ENCODE results near the gene PEX16. TPM values are rescaled to one million over a fixed set of nuclear protein-coding genes. Genes with fewer than 3 reads are reported as not detected.

The PEX16 gene
- total and polyA plus RNA-seq, 2 of the 13 experiments (the other 11 are each of a cell fraction or from before 2014, with no cell fraction given): 12.5 to 21.8 TPM

DNA sequence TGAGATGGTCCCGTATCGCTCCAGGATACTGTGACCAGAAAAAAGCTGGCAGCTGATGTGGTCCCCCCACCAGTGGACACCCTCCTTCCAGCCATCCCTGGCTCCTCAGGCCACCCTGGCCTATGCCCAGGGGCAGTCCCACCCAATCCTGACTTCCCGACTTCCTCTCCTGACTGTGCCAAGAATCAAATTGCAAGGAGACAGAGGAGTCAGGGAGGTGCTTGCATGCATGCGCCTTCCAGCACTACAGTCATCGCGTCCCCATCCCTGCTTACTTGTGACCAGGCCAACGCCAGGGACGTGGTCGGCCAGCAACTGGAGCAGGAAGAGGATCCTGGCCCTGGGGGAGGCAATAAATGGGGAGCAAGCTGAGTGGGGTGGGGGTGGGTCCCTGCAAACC is 7.1 kb downstream of the PEX16 start:
- intact Hi-C loops (cut with micrococcal nuclease; ENCODE audit: unreplicated experiment): no loop called here
- no peak overlapping the region for H2AFZ ChIP-seq (ENCODE audit: low read length)
- DNase-seq (ENCODE audit: low spot score) (no peak), ATAC-seq (no peak), FAIRE-seq (no peak)
- no peak overlapping the region for H3K27ac ChIP-seq (ENCODE audit: extremely low read length, insufficient read depth, low read length)
- no peaks in the 10 kb centered on the region for H3K4me1 ChIP-seq (ENCODE audit: insufficient read depth, low read length)
- in situ Hi-C loops (cut with HindIII; ENCODE audit: extremely low pct_ligation_motif_present, low pct_unique_long_range_greater_than_20kb): no loop called here
- ChIA-PET CTCF (ENCODE audit: low intra/inter-chr PET ratio, low total read pairs) (no interaction called here), POLR2A (no interaction called here)
- no peaks in the 10 kb centered on the region for H3K9me3 ChIP-seq (ENCODE audit: low read length)
- 100% methylated on average over 2 of the region's 9 CpGs for WGBS (ENCODE audit: low lambda C conversion rate)
- no peaks in the 10 kb centered on the region for H3K27me3 ChIP-seq (ENCODE audit: control insufficient read depth in 1 of 2, insufficient read depth in 2 of 2, low read length in 2 of 2)
- H3K9ac ChIP-seq (ENCODE audit: insufficient read depth, low read depth, low read length): no peak overlapping the region
- no peak overlapping the region for H3K4me3 ChIP-seq (replicated peaks in 1 of 3; ENCODE audit: insufficient read depth in 1 of 3, low read depth in 2 of 3, low read length in 3 of 3)
- H3K79me2 ChIP-seq (ENCODE audit: insufficient read depth, low read length): no peaks in the 10 kb centered on the region
- H3K4me2 ChIP-seq (ENCODE audit: low read depth, low read length): no peak overlapping the region
- peaks cover 11 to 23% of the 10 kb centered on the region in 2 experiments; a peak in 3 of 5 replicates for H3K36me3 ChIP-seq (replicated peaks in 1 of 2; ENCODE audit: control insufficient read depth in 1 of 2, insufficient read depth in 2 of 2, low read length in 2 of 2)
- no peaks in the 10 kb centered on the region for H4K20me1 ChIP-seq (ENCODE audit: insufficient read depth, low read length)
- BruUV-seq (replicated peaks): no TSS peak
- TF ChIP-seq ZNF749 (CRISPR knock-in tag; IDR thresholded peaks at IDR 0.05; ENCODE audit: borderline replicate concordance) (no peak), ZNF547 (CRISPR knock-in tag; IDR thresholded peaks at IDR 0.05) (no peak), SMAD1 (CRISPR knock-in tag; IDR thresholded peaks at IDR 0.05; ENCODE audit: borderline replicate concordance, low read depth) (no peak), ZNF720 (CRISPR knock-in tag; IDR thresholded peaks at IDR 0.05) (no peak), HOXA5 (CRISPR knock-in tag; IDR thresholded peaks at IDR 0.05) (no peak), ARID5B (CRISPR knock-in tag; IDR thresholded peaks at IDR 0.05) (no peak), MIXL1 (CRISPR knock-in tag; IDR thresholded peaks at IDR 0.05) (no peak), ZNF850 (CRISPR knock-in tag; conservative IDR thresholded peaks at IDR 0.05) (no peak)
- TF ChIP-seq, protein P1, sequence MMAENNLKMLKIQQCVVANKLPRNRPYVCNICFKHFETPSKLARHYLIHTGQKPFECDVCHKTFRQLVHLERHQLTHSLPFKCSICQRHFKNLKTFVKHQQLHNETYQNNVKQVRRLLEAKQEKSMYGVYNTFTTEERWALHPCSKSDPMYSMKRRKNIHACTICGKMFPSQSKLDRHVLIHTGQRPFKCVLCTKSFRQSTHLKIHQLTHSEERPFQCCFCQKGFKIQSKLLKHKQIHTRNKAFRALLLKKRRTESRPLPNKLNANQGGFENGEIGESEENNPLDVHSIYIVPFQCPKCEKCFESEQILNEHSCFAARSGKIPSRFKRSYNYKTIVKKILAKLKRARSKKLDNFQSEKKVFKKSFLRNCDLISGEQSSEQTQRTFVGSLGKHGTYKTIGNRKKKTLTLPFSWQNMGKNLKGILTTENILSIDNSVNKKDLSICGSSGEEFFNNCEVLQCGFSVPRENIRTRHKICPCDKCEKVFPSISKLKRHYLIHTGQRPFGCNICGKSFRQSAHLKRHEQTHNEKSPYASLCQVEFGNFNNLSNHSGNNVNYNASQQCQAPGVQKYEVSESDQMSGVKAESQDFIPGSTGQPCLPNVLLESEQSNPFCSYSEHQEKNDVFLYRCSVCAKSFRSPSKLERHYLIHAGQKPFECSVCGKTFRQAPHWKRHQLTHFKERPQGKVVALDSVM (CRISPR knock-in tag; IDR thresholded peaks at IDR 0.05): no peak
- TF ChIP-seq, protein P2, sequence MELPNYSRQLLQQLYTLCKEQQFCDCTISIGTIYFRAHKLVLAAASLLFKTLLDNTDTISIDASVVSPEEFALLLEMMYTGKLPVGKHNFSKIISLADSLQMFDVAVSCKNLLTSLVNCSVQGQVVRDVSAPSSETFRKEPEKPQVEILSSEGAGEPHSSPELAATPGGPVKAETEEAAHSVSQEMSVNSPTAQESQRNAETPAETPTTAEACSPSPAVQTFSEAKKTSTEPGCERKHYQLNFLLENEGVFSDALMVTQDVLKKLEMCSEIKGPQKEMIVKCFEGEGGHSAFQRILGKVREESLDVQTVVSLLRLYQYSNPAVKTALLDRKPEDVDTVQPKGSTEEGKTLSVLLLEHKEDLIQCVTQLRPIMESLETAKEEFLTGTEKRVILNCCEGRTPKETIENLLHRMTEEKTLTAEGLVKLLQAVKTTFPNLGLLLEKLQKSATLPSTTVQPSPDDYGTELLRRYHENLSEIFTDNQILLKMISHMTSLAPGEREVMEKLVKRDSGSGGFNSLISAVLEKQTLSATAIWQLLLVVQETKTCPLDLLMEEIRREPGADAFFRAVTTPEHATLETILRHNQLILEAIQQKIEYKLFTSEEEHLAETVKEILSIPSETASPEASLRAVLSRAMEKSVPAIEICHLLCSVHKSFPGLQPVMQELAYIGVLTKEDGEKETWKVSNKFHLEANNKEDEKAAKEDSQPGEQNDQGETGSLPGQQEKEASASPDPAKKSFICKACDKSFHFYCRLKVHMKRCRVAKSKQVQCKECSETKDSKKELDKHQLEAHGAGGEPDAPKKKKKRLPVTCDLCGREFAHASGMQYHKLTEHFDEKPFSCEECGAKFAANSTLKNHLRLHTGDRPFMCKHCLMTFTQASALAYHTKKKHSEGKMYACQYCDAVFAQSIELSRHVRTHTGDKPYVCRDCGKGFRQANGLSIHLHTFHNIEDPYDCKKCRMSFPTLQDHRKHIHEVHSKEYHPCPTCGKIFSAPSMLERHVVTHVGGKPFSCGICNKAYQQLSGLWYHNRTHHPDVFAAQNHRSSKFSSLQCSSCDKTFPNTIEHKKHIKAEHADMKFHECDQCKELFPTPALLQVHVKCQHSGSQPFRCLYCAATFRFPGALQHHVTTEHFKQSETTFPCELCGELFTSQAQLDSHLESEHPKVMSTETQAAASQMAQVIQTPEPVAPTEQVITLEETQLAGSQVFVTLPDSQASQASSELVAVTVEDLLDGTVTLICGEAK (IDR thresholded peaks at IDR 0.05): no peak
- TF ChIP-seq, protein P2 (CRISPR knock-in tag; IDR thresholded peaks at IDR 0.05): no peak
